H1 (cell line): ENCODE data around the gene GNL2. TPM values are rescaled to one million over a fixed set of nuclear protein-coding genes. Genes with fewer than 3 reads are reported as not detected.

ENCODE experiments used
- ASH2L ChIP-seq: fragments of 200-600, 300-600 bp; sonication (generic); IDR thresholded peaks from one replicate; pipeline ENCODE4 v1.7.1; 2017; ENCODE audit warnings: low read length
- BCL11A ChIP-seq, 2 experiments: IDR thresholded peaks; one replicate each; pipeline ENCODE4 v1.6.1; 2011; ENCODE audit warnings: low read depth in 2 of 2, low read length in 2 of 2, mild to moderate bottlenecking in 2 of 2
- CTCF ChIP-seq, 3 experiments: IDR thresholded peaks; 1 replicate in 2 of 3; 2 replicates in 1 of 3; pipeline versions ENCODE4 v1.5.1 to v1.6.1; 2011; ENCODE audit warnings: low read length in 3 of 3, mild to moderate bottlenecking in 3 of 3, inconsistent platforms in 2 of 3, low read depth in 1 of 3, moderate library complexity in 1 of 3; ENCODE audit not compliant: insufficient read depth in 1 of 3; ENCODE audit errors: control extremely low read depth in 1 of 3
- E2F6 ChIP-seq: IDR thresholded peaks from 2 replicates; pipeline ENCODE4 v1.6.1; 2012; ENCODE audit warnings: inconsistent platforms
- EGR1 ChIP-seq: IDR thresholded peaks from 2 replicates; pipeline ENCODE4 v1.6.1; 2011; ENCODE audit warnings: low read depth, low read length, borderline replicate concordance
- JUN ChIP-seq: IDR thresholded peaks from 2 replicates; pipeline ENCODE4 v1.6.1; 2011; ENCODE audit warnings: low read depth, mild to moderate bottlenecking, improper control_type of control experiment, low read length
- POU5F1 ChIP-seq: IDR thresholded peaks from 2 replicates; pipeline ENCODE4 v1.6.1; 2011; ENCODE audit warnings: low read depth, mild to moderate bottlenecking, low read length, moderate library complexity
- TBP ChIP-seq: IDR thresholded peaks from 2 replicates; pipeline ENCODE4 v1.6.1; 2011; ENCODE audit warnings: low read depth, low read length, improper control_type of control experiment
- polyA plus RNA-seq, 7 experiments: library from polyadenylated mRNA; depleted of rRNA in 3 of 7; stranded (reverse) in 5 of 7; unstranded in 2 of 7; fragments of >200 nt in 5 of 7; fragments of 200-250 nt in 2 of 7; gene quantifications; 1 replicate in 5 of 7; 2 replicates in 1 of 7; 4 replicates in 1 of 7; pipeline versions ENCODE4 v1.2.1 to v1.2.3, GENCODE V29; 2011 to 2013; ENCODE audit warnings: missing spikeins in 2 of 7, mixed read lengths in 2 of 7
- total RNA-seq: library from RNA; stranded (reverse); fragmentation: NEBNext Ultra II Directional; extraction: Animal tissue kit (Norgen Biotek cat#: 25700); gene quantifications from 2 replicates; pipeline ENCODE4 v1.2.1, GENCODE V29; 2021

Gene GNL2
- total and polyA plus RNA-seq, 2 of the 8 experiments (the other 6 are each of a cell fraction or from before 2014, with no cell fraction given), result 22.2 to 88.3 TPM

GRCh38 chr1:37533317-37534093 is 62.2 kb downstream of the GNL2 start (continued):
- TF ChIP-seq TBP, result no peak
- TF ChIP-seq ASH2L, result no peak
- no peak for TF ChIP-seq EGR1
- TF ChIP-seq E2F6, result no peak
- no peak for TF ChIP-seq JUN
- no peak for TF ChIP-seq BCL11A (IDR thresholded peaks at IDR 0.05; ENCODE audit: low read depth in 2 of 2, low read length in 2 of 2)
- no peak for TF ChIP-seq CTCF (IDR thresholded peaks at IDR 0.05; ENCODE audit: control extremely low read depth in 1 of 3, insufficient read depth in 1 of 3, low read depth in 1 of 3, low read length in 3 of 3)
- no peak for TF ChIP-seq POU5F1
- TF ChIP-seq, all 59 proteins: peak for 0
